GM19395 (cell line): ENCODE measurements around the gene NUP88.
A peak's percentile ranks its signal among the peaks of the same experiment; 100 is the strongest.

Source experiments
- ATAC-seq: cut with Tn5 transposase; IDR thresholded peaks from one replicate; pipeline ENCODE4 v1.9.1; 2021; ENCODE audit warnings: mild to moderate bottlenecking, moderate library complexity; ENCODE audit not compliant: unreplicated experiment

Gene NUP88

GRCh38 chr17:5419959-5420653, 644 bp upstream of the NUP88 start, which contains the start of gene RPAIN:
TSS of gene RPAIN (plus strand) at chr17:5420182. CDS start at chr17:5420211, 29 bp downstream.
- peak; percentile 65 for ATAC-seq

DNA sequence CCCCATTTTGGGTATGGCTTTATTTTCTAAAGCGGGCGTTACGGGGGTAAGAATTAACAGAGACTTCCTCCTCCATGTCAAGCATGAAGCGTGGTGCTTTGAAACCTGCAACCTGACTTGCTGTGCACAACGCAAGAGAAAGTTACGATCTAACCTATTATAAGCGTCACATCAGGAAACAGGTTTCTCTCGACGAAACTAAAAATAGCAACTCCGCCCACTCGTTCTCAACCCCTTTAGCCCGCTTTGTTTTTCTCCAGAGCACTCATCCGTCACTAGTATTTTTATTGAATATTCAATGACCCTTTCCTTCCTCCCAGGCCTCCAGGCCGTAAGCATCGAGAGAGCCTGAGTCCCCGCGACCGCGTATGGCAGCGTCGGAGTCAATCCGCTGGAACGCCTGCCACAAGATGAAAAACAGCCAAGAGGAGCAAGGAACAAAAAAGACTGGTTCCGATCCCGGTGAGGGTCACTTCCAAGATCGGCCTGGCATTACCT, 555 bp downstream of the NUP88 start:
- ATAC-seq: peak; percentile 46

DNA sequence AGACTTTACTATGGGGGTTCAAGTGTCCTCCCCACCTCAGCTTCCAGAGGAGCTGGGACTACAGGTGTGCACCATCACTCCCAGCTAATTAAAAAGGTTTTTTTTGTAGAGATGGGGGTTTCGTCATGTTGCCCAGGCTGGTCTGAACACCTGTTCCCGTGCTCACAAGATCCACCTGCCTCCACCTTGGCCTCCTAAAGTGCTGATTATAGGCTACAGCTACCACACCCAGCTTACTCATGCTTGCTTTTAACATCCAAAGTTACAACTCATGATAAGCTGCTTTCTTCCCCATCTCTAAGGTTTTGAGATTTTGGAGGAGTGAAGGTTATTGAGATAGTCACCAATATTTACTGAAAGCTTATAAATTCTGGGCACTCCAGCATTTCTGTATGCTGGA, 2.6 kb downstream of the NUP88 start:
- ATAC-seq: no peak

- no peak for ATAC-seq
These were observed 5.8 kb downstream of the NUP88 start for GRCh38 chr17:5413682-5414081.

DNA sequence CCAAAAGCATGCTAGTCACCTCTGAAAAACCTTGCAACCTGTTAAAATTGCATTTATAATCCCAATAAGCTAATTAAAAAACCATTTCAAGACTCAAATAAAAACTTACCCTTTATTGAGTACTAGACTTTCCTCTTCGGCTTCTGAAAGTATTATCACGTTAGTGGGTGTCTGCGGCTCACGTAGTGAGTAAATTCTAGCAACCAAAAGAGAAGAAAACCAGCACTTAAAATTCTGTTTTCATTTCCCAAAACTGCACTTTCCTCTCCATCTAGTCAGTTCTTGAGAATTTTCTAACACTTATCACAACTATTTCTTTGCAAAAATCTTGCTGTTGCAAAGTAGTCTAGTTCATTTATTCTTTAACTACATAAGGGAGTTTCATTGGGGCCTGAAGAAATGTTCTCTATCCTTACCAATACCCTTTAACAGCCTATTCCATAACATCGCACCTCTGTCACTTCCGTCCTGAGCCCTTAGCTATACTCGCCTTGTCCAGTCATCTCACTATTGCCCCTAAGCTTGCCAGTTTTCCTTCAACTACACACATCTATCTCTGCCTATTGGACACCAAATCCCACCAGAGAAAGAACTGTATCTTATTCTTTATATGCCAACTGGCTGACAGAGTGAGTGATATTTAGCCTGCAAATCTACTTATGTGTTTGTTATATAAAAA, 8.7 kb downstream of the NUP88 start:
- no peak for ATAC-seq

DNA sequence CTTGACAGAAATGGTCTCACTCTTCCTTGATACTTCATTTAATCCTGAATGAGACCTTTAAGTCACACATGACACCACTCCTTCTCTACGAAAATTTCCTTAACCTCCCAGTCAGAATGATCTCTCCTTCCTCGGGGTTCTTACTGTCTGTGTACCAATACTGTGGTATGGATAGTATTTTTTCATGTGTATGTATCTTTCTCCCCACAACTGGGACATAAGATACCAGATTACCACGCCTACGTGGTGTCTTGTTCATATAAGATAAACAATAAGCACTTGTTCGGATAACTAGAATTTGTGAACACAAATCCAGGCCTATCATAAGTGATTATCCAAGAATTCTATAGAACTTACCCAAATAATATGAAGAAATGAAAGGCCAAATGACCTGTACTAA, 11.3 kb downstream of the NUP88 start:
- ATAC-seq: no peak

GRCh38 chr17:5405400-5405799, 14.1 kb downstream of the NUP88 start:
- no peak for ATAC-seq

DNA sequence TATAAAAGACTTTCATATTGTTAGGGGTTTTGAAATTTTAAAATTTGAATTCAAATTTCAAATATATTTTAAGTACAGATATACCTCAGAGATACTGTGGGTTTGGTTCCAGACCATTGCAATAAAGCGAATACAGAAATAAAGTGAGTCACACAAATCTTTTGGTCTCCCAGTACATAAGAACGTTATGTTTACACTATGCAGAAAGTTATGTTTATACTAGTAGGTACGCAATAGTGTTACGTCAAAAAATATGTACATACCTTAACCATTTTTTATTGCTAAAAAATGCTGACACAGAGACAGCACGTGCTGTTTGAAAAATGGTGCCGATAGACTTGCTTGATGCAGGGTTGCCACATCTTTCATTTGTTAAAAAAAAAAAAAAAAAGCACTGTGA, 19.7 kb downstream of the NUP88 start:
- no peak for ATAC-seq

DNA sequence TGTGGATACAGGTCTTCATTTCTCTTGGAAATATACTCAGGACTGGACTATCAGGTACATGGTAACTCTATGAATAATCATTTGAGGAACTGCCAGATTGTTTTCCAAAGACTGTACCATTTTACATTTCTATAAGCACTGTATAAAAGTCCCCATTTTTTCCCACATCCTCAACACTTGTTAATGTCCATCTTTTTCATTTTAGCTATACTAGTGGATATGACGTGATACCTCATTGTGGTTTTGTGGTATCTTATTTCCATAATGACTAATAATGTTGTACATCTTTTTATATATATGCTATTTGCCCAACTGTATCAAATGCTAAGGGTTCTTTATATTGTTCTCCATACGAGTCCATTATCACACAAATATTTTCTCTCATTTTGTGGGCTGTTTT, 22.9 kb downstream of the NUP88 start:
- ATAC-seq: no peak

DNA sequence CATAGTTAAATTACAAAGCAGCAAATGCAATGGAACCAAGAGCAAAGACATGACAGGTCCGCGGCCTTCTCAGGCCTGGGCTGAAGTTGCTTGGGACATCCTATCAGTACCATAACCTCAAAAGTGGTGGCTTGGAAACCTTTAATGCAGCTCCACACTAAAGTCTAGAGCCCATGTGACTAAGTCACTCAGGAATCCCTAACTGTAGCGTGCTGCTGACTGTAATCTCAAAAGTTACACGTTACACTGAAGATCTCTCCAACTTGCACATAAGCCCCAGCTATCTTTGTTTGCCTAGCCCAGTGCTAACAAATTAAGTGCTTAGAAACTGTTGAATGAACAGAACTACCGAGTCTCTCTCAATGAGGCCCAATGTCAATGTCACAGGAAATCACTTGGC, 27.8 kb downstream of the NUP88 start:
- no peak for ATAC-seq

DNA sequence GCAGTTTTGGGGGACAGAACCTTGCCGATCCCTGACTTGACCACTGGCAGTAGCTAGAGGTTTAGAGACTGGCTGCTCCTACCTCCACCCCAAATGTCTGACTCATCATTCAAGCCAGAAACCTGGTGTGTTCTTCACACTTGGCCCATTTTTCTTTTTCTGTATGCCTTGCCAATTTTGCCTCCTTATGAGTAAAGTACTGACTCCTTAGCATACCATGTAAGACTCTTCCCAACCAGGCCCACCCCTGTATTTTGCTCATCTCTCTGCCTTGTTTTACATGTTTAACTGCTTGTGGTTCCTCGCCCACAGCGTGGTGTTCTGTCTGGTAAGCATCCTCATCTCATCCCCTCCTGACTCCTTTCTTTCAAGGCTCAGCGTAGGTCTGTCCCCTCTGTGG, 37.9 kb downstream of the NUP88 start:
- no peak for ATAC-seq

GRCh38 chr17:5380491-5381135, 38.8 kb downstream of the NUP88 start:
- ATAC-seq: no peak

DNA sequence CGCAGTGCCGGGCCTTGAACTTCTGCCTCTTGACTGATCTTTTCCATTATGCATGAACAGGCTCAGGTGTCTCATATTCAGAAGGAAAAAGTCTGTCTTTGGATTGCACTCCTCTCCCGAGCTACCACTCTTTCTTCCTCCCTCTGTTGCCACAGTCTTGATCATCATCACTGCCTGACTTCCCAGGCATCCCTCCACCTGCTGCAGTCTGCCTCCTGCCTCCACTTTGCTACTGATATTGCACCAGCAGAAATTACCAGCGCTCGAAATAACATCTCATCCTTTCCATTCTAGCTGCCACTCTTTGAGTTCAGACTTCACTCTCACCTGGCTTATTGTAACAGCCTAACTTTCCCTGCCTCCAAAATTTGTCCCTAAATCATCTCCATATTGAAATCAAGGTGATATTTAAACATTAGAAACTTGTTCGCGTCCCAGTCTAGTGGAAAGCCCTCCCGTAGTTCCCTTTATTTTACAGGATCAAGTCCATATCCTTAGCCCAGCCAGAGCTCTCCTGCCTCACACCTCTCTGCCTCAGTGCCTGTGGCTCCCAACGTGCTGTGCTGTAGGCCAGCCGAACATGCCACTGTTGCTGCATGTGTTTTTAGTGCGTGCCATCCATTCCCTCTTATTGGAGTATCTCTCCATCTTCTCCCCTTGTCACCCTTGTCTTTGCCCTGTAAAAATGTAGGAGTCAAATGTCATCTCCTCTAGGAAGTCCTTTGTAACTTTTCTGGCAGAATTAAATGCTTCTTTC, 39.9 kb downstream of the NUP88 start:
- no peak for ATAC-seq

DNA sequence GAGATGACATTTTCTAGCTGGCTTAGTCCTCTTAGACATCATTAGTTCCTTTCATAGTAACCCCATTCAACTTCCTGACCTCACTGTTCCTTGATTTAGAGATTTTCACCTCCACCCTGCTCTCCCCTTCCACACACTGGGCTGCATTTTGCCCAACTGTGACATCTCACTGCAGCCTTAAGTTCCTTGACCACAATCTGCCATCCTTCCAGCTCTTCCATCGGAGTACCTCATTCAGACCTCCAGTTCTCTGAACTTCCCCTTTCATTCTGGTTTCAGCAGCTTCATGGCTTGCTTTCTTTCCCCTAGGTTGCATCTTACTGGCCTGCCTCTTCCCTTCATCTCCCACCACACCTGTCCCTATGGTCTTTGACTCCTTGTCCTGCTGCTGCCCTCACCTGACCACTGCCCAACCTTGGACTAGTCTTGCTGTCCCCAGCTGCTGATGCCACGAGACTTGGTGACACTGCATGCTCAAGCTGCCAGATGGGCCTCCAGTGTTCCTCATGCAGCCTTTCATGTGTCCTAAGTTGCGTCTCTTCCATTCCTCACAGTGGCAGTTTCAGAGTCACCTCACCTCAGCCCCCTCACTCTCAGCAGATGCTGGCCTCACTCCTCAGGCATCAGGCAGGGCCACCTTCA, 40.8 kb downstream of the NUP88 start:
- no peak for ATAC-seq

DNA sequence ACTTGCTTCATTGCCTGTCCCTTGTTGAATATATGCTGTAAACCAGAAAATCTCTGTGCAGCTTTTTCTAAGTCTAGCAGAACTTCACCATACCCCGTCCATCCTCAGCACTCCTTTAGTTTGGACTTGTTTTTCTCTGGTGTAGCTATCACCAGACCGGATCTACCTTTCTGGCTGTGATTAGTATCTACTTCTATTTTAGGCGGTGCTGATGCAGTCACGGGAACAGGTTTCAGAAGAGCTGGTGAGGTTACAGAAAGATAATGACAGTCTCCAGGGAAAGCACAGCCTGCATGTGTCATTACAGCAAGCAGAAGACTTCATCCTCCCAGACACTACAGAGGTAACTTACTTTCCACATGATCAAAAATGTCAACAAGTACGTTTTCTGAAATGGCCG, 46.4 kb downstream of the NUP88 start:
- ATAC-seq: no peak

- no peak for ATAC-seq
These were observed 49.1 kb downstream of the NUP88 start for GRCh38 chr17:5370411-5370810.

GRCh38 chr17:5365831-5366230, 53.6 kb downstream of the NUP88 start:
- no peak for ATAC-seq

DNA sequence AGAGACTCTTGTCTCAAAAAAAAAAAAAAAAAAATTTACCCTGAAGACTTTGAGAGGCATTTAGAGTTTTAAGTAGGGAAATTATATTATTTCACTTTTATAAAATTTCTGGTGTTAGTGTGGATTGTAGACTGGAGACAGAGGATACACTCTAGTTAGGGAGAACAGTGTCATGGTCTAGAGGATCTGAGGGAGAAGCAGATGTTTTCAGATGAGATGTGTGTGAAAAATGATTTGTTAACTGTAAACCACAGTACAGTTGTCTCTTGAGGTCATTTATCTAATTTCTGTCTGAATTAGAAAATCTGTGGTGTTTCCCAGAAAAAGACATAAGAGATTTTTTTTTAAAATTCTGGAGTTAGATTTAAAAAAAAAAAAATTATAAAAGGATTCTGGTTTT, 54.8 kb downstream of the NUP88 start:
- no peak for ATAC-seq

DNA sequence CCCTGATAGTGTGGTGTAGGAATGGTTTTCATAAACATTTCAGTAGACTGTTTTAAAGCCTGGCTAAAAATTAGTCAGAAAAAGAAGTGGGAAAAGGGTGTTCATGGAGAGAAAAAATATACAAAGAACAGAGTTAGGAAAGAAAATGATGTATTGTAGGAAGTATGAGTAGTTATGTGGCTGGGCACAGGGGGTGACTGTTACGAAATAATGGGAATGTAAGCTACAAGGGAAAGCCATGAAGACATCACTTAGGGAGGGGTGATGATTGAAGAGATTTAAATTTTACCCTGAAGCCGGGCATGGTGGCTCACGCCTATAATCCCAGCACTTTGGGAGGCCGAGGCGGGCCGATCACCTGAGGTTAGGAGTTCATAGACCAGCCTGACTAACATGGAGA, 55.3 kb downstream of the NUP88 start:
- no peak for ATAC-seq

DNA sequence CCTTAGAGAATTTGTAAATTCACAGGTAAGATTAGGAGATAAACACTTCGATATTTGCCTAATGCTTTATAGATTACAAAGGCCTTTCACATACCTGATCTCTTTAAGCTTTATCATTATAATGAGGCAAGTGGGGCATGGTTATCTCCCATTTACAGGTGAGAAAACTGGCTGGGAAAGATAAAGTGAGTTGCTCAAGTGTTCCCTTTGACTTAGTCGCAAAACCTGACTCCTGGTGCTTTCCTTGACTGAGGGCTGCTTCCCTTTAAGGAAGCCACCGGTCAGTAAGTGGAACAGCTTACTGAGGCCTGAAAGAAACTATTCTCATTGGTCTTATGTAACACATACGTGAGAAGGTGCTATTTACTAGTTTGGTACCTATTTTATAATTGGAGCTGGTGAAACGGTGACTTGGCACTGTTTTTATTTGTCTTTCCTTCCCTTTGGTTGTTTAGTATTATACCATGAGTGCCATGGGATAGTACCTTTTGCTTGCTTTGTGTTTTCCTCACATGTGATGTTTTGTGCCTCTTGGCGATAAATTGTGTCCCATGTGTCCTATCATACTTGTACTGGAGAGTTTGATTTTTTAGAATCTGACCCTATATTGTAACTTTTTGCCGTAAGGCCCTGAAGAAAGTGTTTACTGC, 57.2 kb downstream of the NUP88 start:
- ATAC-seq: no peak
